GM12872 (cell line): ENCODE data around the gene TAX1BP1.

Experiments
- CTCF ChIP-seq: IDR thresholded peaks from 3 replicates; pipeline ENCODE4 v1.5.1; 2011; ENCODE audit warnings: low read depth, mild to moderate bottlenecking, low read length, moderate library complexity; ENCODE audit not compliant: insufficient read depth

TAX1BP1 gene

GRCh38 chr7:27843584-27844305 is 103.8 kb downstream of the TAX1BP1 start:
- no peak for TF ChIP-seq CTCF

GRCh38 chr7:27846388-27846787 is 106.4 kb downstream of the TAX1BP1 start:
- no peak for TF ChIP-seq CTCF

GRCh38 chr7:27850531-27850930 is 110.6 kb downstream of the TAX1BP1 start:
- TF ChIP-seq CTCF = no peak

- no peak for TF ChIP-seq CTCF
Observed at GRCh38 chr7:27860800-27861199, 120.8 kb downstream of the TAX1BP1 start.

GRCh38 chr7:27861747-27862146 is 121.8 kb downstream of the TAX1BP1 start:
- TF ChIP-seq CTCF = no peak

- TF ChIP-seq CTCF = no peak
Observed at GRCh38 chr7:27863880-27864279, 123.9 kb downstream of the TAX1BP1 start.

GRCh38 chr7:27866256-27866655 is 126.3 kb downstream of the TAX1BP1 start:
- no peak for TF ChIP-seq CTCF
